SH-SY5Y (cell line): Measurements from ENCODE around the gene SLC13A5.

Experiments used
- GATA2 ChIP-seq: IDR thresholded peaks from 2 replicates; pipeline ENCODE4 v1.6.1; 2011; ENCODE audit warnings: mild to moderate bottlenecking, low read depth, low read length
- GATA3 ChIP-seq: IDR thresholded peaks from 2 replicates; pipeline ENCODE4 v1.6.1; 2011; ENCODE audit warnings: low read depth, mild to moderate bottlenecking, low read length, moderate library complexity

GRCh38 chr17:6712058-6712853, 913 bp downstream of the SLC13A5 start:
- TF ChIP-seq GATA3 (no peak), GATA2 (no peak)
